Iris pigment epithelial cell (primary cell): Measurements from ENCODE around the gene XRCC4.
A peak's percentile ranks its signal among the peaks of the same experiment; 100 is the strongest.
"Not testable (repeated sequence)": the region's sequence is repeated elsewhere in the genome, so short reads cannot be mapped to it uniquely, and the experiment has no call there.

Source experiments
- DNase-seq: peaks from one replicate; pipeline ENCODE4 v3.0.0-alpha.2; 2011; ENCODE audit warnings: low read depth

The XRCC4 gene

DNA sequence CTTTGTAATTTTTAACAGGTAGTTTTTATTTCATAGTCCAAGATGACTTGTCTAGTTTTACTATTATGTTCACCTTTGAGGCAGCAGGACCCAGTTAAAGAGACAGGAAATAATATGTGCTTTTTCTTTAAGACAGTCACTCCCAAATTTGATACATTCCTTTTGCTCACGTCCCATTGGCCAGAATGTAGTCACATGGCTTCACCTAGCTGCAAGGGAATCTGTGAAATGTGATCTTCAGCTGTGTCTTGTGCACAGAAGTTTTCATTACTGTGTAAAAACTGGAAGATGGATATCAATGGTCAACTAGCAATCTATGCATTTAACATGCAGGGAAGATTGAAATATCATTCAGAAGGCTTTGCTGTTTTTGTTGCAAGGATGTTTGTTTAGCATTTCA, 41.1 kb downstream of the XRCC4 start:
- DNase-seq: no peak

DNA sequence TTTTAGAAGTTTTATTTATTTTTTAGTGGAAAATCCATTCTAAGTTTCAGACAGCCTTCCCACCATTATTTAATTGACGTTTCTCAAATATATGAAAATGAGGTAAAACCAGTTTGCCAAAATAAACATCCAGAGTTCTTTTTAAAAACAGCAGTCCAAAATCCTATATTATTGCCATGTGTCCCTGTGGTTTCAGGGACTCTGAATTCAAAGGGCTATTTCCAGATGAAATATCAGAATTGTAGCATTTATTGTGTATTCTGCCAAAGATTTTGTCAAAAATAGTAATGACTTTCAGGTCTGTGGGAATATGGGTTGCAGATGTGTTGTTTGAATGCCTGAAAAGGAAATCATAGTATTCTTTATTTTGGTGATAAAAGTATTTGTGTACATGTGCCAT, 41.6 kb downstream of the XRCC4 start:
- DNase-seq: no peak

DNA sequence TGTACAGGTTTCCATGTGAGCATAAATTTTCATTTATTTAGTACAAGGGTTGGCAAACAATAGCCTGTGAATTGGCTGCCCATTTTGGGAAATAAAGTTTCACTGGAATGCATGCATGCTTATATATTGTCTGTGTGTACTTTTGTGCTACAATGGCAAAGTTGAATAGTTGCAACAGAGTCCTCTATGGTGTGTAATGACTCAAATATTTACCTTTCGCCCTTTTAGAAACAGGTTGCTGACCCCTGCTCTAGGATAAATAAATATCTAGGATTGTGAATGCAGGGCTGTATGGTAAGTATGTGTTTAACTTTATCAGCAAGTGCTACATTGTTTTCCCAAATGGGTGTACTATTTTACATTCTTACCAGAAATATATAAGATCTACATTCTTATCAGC, 47.2 kb downstream of the XRCC4 start:
- DNase-seq: no peak

DNA sequence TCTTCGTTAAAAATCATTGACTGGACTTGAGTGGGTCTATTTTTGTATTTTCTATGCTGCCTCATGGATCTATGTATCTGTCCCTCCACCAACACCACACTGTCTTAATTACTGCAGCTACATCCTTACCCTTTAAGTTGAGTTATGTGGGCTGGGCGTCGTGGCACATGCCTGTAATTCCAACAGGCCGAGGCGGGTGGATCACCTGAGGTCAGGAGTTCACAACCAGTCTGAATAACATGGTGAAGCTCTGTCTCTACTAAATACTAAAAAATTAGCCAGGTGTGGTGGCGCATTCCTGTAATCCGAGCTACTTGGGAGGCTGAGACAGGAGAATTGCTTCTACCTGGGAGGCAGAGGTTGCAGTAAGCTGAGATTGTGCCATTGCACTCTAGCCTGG, 48.2 kb downstream of the XRCC4 start:
- DNase-seq: no peak

DNA sequence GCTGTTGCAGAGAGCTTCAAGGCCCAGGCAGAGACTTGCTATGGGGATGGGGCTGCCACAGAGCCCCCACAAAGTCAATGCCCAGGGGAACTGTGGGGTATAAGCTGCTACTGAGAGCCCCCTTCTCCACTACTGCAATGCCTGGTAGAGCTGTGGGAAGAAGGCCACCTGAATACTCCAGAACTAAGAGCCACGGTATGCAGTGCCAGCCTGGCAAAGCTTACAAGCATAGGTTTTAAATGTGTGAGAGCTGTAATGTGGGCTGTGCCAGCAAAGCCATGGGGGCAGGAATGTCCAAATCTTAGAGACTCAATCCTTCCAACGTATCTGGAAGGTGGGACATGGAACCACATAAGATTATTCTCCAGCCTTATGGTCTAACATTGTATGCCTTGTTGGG, 49.2 kb downstream of the XRCC4 start:
- no peak for DNase-seq

DNA sequence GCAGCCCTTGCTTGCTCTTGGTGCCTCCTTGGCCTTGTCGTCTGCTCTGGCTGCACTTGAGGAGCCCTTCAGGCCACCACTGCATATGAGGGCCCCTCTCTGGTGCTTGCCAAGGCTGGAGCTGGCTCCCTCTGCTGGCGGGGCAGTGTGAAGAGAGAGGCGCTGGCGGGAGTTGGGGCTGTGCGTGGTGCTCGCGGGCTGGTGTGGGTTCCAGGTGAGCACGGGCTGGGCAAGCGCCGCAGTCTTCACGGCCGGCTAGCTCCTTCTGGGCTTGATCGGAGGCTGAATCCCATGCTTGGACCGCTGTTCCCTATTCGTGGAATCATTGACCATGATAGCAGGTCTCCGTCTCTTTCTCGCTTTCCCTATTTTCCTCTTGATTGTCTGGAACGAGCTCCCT, 56.5 kb downstream of the XRCC4 start:
- DNase-seq: no peak

DNA sequence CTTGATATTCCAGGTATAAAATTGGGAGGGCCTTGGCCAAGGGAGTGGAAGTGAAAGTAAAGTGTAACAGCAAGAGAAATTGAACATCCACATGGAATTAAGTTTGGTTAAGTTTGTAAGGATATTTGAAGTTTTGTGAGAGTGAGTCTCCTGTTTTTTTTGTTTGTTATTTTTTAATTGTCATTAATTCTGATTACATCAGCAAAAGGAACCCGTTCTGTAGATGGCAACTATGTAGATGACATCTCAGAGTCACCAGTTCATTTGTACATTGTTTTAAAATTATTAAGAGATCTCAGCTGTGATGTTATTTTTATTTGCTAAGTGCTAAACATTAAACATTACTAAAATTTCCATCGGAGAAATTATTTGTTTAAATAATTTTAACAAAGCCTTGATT, 65.2 kb downstream of the XRCC4 start:
- DNase-seq: no peak

DNA sequence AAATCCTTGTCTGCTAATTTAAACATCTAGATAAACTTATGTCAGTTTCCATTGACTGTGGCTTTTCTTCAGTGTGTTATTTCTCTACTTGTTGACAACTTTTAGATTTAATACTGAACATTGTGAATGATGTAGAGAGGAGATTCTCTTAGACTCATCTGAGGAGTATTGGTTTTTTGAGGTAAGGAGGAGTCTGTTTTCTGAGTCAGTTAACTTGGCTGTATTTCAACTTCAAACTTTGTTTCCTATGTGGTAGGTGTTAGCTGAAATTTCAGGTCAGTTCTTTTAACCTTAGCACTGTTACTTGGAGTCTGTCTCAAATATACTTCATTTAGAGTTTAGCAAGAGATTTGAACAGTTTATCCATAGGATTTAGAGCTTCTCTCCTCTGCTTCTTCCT, 67.9 kb downstream of the XRCC4 start:
- DNase-seq: peak; percentile 26

DNA sequence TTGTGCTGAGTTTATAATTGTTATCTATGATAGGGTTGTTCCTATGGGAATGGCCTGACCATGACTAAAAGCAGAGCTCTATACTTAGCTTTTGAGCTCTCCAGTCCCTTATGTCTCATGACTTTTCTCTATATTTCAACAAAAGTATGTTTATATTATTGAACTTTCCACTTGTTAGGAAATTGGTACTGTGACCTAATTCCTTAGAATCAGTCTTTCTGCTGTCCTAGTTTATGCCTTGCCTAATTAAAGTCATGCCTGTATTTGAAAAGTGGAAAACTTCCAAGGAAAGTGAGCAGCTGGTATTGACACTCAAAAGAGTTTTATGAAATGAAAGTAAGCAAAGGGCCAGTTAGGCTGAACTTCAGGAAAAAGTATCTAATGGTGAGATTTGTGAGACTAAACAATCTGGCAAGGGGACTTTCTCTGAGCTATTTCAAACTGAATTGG, 68.6 kb downstream of the XRCC4 start:
- peak; percentile 10 for DNase-seq

DNA sequence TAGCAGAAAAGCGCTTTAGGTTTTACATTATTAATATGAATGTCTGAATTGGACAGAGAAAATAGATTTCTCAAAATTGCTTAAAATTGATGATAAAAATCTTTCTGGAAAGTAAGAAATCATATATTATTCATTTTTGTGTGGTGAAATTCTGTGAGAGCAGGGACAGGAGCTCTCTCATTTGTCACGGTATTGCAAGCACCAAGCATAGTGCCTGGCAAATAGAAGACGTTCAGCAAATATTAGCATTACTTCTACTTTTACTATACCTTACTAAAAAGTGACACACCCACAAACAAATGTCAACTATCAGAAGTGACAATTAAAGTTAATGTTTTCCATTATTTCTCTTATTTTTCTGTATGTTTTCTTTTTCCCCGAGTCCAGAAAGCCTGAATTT, 69.1 kb downstream of the XRCC4 start:
- no peak for DNase-seq

DNA sequence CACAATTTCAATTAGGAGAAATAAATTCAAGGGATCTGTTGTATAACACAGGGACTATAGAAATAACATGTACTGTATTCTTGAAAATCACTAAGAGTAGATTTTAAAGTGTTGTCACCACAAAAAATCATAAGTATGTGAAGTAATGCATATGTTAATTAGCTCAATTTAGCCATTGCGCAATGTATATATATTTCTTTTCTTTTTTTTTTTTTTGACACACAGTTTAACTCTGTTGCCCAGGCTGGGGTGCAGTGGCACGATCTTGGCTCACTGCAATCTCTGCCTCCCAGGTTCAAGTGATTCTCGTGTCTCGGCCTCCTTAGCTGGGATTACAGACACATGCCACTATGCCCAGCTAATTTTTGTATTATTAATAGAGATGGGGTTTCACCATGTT, 70.2 kb downstream of the XRCC4 start:
- no peak for DNase-seq

DNA sequence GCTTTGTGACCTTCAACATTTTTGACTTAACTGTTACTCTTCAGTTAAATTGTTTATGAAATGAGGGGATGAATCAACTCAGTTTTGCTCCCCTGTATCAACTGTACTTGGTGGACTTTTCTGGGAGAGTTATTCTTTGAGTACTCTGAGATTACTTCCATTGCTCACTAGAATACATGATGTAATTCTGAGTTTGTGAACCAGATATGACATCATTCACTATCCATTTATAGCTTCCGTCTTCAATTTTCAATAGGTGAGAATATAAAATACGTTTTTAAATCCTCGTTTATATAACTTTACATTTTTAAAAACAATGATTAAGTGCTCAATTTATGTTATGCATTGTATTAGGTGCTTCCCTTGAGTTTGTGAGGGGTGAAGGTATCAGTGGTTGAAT, 71.0 kb downstream of the XRCC4 start:
- DNase-seq: no peak

DNA sequence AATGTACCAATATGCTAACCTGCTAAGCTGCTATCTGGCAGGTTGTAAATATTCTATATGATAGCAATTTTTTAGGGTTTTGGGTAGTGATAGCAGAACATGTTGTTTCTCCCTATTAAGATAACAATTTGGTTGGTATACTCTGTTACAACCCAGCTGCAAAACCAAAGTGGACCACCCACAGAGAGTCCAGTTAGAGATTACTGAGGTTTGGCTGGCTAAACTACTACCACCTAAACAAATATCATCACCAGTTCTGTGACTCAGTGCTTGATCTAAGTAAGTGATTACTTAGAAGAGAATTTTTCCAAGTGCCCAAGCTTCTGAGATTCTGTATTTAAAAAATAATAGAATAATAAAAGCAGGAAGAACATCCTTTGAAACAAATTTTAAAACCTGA, 72.3 kb downstream of the XRCC4 start:
- peak; percentile 68 for DNase-seq

DNA sequence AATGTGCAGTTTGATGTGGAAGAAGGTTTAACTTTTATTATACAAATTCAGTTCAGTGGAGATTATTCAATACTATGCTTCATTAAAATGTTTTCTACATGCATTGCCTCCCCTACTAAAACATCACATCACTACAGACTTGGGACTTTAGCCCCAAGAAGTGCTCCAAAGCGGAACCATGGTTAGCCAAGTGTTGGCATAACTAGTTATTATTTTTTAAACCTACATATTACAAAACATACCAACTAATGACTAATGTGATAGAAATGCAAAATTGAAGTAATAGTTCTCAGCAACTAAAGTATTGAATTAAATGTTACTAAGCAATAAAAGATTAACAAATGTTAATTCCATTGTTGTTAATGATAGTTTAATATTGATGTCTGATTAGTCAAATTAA, 74.5 kb downstream of the XRCC4 start:
- DNase-seq: peak; percentile 20

DNA sequence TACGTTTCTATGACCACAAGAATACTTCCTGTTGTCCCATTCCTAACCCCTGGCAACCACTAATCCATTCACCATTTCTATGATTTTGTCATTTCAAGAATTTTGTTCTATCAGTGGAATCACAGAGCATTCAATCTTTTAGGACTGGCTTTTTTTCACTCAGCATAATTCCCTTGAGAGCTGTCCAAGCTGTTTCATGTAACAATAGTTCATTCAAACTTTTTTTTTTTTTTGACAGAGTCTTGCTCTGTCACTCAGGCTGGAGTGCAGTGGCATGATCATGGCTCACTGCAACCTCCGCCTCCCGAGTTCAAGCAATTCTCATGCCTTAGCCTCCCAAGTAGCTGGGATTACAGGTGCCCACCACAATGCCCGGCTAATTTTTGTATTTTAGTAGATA, 75.6 kb downstream of the XRCC4 start:
- not testable (repeated sequence) for DNase-seq

DNA sequence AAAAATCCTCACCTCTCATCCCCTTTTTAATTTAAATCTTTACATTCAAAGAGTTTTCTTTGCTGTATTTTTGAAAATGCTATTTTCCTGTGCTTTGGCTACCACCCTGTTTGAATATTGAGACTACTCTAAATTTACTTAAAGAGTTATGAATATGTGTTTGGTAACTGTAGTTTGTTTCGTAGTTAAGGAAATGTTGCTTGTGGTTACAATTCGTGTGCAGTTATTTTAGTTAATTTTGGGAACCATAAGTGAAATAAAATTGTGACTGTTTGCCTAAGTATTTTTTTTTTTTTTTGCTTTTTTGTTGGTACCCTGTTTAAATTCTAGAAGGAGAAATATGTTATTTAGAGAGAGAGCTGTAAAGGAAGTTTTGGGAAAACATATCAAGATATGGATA, 78.7 kb downstream of the XRCC4 start:
- DNase-seq: no peak

DNA sequence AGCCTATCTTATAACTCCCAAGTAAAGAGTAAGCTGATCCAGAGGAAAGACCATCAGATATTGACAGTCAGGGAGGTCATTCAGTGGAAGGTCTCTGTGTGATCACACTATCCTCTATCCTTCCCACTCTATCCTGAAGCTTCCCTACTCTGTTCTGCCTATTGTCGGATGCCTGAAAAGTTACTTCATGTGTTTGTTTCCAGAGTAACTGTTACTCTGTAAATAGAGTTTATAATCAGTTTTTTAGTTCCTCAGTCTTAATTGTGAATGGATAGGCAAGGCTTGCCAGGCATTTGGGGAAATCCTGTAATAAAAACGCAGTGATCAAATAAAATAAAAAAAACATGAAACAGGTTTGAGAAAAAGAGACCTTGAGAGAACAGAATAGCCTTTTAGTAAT, 79.8 kb downstream of the XRCC4 start:
- no peak for DNase-seq

DNA sequence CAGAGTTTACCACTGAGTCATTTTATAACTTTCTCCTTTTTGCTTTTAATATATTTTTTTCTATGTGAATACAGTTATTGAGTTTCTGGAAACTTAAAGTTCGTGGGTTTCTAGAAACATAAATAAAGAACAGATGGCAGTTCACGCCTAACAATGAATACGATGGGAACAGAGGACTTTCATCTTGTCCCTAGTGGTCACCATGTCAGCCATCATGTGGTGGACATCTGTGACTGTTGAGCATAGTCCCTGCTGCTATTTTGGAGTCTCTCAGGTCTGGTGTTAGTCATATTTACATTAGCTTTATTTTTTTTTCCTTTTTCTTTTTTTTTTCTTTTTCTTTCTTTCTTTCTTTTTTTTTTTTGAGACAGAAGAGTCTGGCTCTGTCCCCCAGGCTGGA, 85.3 kb downstream of the XRCC4 start:
- no peak for DNase-seq

DNA sequence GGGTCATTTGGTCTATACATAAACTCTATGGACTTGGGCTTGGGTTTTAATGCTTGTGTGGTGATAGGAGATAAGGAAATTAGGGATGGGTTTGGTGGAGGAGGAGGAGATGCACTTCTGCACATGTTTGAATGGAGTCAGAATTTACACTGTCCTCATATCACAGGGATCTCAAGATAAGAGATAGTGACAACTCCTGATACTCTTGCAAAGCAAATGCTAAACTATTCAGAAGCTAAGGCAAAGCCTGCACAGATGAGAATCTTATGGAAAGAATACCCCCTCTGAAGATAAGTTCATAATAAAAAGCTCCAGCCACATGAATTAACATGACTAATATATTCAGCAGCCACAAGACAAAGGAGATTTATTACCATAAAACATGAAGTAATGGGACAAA, 90.2 kb downstream of the XRCC4 start:
- DNase-seq: no peak

DNA sequence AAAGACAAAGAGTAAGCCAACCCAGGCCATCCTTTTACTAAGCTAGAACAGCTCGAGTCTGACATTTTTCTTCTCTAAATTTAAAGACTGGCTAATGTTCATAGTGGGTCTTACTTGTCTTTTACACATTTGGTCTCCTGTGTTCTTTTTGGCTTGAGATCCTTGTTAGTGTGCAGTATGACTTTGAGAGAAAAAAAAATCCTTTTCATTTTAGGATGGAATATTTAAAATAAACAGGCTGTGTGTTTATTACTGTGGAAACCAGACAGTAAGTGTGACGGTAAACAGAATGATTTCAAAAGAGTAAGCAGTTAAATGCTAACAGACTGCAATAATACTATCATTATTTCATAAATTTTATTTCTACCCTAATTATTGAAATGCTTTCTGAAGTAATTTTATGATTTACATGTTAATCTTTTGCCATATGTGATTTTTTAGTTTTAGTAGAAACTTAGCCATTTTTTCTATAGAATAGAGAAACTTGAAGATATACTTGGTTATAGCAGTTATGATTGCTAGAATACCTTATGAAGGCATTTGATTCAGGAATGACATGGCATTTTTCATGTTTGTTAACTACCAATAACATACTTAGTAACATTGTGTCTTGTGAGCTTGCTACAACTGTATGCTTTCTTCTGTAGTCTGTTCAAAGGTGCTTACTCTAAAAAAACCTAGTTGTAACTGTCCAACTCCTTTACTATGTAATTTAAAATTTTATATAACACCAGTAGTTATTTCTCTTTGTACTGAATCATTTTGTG, 92.4 kb downstream of the XRCC4 start:
- no peak for DNase-seq

DNA sequence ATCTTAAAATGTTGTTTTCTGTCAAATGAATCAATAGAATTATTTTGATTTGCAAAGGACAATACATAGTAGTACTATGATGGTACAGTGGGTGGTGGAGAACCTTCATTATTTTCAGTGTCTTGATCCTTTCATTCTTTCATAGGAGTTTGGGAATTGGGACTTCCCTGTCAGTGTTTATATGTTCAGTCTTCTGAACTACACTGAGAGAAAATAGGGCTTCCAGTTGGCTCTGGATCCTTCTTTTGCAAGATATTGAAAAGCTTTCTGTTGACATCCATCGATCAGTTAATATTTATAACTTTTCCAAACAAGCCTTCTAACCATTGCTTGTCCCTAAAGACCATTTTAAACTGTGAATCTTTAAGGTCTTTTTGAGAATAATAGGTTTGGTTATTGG, 94.7 kb downstream of the XRCC4 start:
- DNase-seq: no peak

DNA sequence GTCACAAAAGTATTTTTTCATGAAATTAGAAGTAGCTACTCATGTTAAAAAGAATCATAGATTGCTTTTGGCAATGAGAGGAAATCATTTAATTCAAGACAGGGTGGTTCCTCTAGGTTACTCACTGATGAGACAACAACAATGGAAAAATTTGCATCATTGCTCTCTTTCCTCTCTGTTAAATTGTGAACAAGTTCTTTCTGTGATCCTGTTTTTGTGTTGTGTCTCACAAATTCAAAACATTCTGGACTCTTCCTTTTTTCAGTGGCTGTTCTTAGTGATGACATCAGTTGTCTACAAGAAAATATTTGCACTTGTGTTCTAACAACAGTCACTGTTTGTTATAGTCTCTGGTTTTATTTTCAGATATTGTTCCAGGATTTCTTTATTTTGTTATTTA, 95.3 kb downstream of the XRCC4 start:
- no peak for DNase-seq

DNA sequence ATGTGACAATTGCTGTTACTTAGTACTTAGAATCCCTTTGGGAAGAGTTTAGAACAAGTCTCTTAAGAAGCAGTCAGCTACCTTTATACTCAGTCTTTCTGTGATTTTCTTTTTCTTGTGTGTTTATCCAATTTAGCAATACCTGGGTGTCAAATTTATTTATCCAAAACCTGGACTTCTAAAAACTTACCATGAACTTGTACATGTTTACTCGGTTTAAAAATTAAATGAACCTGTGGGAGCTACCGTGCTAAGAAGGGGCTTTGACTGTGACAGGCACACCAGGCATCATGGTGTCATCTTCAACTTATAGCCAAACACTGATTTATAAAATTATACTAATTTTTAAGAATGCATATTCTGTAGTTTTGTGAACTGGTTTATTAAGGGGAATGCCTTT, 96.5 kb downstream of the XRCC4 start:
- no peak for DNase-seq

DNA sequence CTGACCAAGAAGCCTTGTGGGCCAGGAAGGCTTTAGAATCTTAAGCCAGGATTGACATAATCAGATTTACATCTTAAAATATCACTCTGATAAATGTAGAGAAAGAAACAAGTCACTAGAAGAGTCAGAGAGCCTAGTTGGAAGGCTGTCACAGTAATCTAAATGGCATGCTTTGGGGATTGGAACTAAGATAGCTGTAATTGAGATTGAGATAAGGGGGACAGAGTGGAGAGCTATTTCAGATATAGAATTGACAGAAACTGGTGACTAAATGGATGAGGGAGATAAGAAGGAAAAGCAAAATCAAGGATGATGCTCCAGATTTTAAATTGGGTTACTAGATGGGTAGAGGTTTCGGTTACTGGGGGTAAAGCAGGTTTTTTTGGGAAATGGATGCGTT, 100.5 kb downstream of the XRCC4 start:
- no peak for DNase-seq

DNA sequence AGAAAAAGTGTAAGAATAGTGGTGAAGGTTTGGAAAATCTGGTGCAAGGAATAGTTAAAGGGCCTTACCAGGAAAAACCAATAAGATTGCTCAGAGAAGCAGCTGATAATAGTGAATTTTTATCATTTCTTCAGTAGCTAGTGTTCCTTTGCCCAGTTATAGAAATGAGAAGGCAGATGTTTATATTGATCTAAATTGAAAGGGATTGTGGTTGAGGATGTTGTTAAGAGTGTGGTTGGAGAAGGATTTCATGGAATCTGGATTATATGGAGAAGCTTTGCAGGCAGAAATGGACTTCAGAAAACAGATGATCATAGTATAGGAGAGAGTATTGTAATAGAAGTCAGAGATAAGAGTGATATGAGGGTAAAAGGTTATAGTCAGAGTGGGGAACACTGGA, 102.6 kb downstream of the XRCC4 start:
- DNase-seq: peak; percentile 37
